HG02678 (cell line): Measurements from ENCODE around the gene GREB1.

ENCODE experiments used
- ATAC-seq: cut with Tn5 transposase; IDR thresholded peaks from one replicate; pipeline ENCODE4 v1.9.1; 2021; ENCODE audit warnings: mild to moderate bottlenecking, moderate library complexity; ENCODE audit not compliant: unreplicated experiment

GREB1 gene, protein sequence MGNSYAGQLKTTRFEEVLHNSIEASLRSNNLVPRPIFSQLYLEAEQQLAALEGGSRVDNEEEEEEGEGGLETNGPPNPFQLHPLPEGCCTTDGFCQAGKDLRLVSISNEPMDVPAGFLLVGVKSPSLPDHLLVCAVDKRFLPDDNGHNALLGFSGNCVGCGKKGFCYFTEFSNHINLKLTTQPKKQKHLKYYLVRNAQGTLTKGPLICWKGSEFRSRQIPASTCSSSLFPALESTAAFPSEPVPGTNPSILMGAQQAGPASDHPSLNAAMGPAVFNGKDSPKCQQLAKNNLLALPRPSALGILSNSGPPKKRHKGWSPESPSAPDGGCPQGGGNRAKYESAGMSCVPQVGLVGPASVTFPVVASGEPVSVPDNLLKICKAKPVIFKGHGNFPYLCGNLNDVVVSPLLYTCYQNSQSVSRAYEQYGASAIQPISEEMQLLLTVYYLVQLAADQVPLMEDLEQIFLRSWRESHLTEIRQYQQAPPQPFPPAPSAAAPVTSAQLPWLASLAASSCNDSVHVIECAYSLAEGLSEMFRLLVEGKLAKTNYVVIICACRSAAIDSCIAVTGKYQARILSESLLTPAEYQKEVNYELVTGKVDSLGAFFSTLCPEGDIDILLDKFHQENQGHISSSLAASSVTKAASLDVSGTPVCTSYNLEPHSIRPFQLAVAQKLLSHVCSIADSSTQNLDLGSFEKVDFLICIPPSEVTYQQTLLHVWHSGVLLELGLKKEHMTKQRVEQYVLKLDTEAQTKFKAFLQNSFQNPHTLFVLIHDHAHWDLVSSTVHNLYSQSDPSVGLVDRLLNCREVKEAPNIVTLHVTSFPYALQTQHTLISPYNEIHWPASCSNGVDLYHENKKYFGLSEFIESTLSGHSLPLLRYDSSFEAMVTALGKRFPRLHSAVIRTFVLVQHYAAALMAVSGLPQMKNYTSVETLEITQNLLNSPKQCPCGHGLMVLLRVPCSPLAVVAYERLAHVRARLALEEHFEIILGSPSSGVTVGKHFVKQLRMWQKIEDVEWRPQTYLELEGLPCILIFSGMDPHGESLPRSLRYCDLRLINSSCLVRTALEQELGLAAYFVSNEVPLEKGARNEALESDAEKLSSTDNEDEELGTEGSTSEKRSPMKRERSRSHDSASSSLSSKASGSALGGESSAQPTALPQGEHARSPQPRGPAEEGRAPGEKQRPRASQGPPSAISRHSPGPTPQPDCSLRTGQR (N-terminal part only)

DNA sequence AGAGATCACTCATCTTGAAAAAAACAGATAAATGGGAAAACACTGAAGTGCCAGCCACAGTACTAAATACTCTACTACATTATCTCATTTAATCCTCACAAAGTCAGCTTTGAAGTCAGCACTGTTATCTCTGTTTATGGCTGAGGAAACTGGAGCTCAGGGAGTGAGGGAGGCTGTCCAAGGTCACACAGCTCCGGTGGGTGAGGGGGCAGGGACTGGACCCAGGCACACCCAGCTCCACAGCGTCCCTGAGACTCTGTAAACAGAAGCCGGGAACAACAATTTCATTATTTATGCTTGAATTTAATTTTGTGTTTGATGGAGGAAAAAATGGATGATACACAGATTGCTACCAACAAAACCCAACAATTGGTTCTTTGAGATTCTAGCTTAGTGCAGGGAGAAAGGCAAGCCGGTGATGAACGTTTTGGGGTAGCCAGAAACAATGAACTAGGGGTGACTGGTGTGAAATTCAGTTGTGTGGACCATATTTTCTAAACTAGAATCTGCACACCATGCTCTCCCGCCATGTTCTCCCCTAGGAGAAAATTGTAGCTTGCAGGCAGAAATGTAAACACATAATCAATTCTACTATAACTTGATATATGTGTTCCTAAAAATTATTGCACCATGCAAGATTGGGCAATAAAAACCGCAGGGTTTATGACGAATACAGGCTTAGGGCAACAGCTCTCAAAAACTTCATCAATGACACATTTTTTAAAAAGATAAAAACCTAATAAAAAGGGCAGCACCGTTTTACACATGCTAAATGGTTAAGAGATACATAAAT is at the start of gene GREB1:
Gene GREB1, plus strand, starts transcription at position 768 of the 793 bp plus-strand sequence. CDS start 22,570 bp downstream, outside the sequence.
- ATAC-seq: no peak

DNA sequence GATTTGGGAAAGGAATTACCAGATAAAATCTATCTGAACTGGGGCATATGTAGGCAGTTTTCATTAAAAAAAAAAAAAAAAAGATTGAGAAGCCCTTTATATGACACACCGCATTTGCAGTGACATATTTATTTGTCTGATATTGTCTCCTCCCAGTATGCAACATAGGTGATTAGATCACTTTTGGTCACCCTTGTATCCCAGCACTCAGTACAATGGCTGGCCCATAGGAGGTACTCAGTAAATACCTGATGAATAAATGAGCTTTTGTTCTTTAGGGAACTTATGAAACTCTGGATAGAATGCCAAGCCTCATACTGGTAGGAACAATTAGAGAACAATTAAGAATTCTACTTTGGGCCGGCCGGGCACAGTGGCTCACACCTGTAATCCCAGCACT is 45.0 kb upstream of the GREB1 start:
- ATAC-seq: no peak

DNA sequence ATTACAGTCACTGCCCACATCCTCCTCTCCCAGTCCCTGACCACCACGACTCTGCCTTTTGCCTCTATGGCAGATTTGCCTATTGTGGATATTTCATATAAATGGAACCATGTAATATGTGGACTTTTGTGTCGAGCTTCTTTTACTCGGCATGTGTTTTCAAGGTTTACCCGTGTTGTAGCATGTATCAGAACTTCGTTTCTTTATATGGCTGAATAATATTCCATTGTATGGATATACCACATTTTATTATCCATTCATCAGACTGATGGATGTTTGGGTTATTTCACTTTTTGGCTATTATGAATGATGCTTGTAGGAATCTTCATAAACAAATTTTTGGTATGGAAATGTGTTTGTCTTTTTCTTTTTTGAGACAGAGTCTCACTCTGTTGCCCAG is 43.7 kb upstream of the GREB1 start:
- no peak for ATAC-seq

DNA sequence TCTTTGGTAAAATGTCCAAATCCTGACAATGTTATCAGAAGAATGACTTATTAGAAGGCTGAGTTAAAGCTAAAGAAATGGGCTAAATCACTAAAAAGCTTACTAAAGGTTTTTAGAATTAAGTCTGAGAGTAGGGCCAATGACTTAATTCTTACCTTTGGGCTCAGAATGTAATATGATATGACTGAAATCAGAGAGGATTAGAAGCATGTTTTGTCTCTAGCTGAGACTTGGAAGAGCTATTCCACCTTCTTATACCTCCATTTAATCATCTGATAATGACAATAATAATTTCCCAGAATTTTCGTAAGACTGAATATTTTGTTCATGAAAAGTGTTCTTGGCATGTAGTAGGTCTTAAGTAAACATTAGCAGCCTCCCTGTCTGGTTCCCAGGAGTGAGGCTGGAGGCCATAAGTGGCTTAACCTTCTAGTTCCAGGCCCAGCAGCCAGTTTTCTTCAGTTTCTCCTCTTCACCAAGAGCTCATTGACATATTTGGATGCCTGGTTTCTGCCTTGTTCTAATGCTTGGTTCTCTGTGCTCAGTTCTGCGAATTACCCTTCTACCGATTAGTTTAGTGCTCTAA is 42.4 kb upstream of the GREB1 start:
- ATAC-seq: no peak

DNA sequence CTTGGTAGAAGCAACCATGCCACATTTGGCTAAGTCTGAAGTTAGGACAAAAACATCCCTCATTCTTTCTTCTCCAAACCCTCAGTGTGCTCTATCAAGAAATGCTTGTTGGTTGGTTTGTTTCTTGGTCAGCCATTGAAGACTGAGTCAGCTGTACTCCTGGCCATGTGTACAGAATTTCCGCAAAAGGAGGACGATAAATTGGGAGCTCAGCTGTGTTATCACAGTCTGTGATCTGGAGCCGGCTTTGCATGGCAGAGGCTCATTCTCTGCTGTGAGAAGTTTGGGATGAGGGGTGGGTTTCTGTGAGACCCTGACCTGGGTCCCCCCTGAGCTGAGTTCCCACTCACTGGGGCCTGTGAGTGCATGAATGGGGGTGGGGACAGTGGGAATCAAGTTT is 41.6 kb upstream of the GREB1 start:
- no peak for ATAC-seq

DNA sequence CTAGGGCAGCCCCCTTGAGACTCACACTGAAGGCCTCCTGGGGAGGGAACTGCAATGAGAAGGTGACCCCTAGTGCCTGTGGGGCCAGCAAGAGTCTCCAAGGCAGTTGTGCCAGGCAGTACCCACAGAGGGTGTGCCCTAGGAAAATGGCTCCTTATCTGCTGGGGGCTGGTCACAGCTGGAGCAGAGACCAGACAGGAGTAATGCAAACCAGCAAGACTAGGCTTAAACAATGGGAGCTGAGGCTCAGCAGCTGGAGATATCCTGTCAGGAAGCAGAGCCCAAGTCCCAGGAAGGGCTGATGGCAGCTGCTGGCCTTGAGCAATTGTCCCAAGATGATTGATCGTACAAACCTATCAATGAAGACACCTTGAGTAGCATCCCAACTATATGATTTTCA is 41.1 kb upstream of the GREB1 start:
- ATAC-seq: no peak

DNA sequence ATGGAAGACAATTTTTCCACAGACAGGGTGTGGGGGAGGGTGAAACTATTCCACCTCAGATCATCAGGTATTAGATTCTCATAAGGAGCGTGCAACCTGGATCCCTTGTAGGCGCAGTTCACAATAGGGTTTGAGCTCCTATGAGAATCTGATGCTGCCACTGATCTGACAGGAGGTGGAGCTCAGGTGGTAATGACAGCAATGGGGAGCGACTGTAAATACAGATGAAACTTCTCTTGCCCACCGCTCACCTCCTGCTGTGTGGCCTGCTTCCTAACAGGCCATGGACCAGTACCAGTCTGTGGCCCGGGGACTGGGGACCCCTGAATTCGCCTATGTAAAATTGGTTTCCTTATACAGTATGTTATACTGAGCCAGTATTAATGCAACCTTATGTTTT is 40.6 kb upstream of the GREB1 start:
- ATAC-seq: no peak

DNA sequence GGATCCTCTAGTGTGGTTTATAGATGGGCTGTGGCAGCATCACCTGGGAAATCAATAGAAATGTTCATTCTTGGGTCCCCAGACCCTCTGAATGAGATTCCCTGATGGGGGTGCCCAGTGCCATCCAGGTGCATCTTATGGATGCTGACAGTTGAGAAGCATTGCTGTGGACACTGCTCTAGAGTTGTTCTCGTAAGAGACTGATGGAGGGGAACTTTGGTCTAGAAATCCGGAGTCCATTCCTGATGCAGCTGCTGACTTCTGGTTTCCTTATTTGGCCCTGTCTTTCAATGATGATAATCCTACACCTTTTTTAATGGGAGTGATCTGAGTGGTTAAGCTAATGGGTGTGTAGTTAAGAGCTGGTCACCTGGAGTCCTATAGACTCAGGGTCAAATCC is 39.5 kb upstream of the GREB1 start:
- no peak for ATAC-seq

DNA sequence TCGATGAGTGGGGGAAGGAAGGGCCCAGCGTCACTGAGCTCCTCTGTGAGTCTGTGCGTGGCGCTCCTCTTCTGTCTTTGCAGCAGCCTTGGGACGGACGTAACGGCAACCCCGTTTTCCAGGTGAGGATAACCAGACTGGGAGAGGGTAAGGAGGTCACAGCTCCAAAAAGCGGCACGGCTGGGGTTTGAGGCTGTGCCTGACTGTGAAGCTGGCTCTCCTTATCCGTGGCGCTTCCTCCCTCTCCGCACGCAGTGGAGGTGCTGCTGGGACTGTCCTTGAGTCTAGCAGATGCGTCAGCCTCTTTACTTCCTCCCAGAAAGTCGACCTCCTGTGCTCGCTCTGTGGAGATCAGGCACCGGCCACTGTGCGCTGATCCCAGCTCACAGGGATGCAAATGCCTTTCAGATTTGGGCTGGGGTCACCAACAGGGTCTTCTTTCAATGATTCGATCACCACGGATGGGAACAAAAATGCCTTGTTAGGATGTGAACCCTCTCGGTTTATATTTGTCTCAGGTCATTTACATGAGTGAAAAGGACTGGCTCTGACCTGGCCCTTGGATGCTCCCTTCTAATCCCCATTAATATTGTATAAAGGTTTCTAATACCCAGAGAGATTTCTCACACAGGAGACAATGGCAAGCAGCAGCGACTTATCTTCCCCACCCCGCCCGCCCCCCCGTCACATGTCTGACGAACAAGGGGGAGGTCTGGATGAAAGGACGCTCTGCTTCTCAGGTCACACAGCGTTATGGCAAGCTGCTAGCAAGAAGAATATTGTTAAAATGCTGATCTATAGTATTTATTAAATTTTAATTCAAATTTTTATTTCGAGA is 37.8 kb upstream of the GREB1 start:
- no peak for ATAC-seq

DNA sequence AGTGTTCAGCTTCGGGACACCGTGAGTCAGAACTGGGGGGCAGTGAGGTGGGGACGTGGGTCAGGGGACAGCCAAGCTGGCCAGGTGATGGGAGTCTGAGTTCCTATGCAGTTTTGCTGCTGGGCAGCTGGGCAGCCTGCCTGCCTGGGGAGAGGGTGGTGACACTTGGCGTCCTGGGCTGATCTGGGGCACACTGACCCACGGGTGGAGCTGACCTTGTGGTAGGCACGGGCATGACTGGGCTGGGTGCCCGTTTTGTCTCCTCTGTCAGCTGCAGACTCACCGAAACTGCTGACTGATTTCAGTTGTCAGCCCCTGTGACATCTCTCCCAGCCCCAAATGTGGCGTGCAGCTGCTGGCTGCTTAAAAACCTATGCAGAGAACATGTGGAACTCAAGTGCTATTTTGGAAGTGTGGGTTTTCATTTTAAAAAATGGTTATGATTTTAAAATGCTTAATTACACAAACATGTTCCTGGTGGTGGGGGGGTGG is 35.3 kb upstream of the GREB1 start:
- ATAC-seq: peak; percentile 88

DNA sequence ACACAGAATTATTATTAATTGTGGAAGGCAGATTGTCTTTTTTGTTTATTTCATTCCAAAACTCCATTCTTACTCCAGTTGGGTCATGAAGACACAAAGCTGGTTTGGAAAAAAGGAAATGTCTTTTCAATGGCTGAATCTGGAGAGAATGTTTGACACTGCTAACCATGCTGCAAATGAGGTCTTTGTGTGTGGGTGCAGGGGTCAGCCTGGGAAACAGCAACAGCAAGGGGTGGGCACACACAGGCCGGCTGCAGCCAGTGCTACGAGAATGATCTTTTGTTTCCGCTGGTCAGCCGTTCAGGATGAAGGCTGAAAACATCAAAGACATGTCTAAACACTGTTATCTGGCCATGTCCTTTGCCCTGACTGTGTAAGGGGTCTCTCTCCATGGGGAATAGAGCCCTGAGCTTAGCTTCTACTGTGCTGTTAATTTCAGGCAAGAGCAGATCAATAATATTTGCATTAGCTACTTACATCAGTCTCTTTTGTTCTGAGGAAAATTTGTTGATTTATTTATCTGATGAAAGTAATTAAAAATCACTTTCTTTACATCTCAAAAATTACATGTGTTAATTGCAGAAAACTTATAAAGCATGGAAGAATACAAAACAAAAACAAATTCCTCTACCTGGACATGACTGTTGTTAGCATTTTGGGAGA is 34.6 kb upstream of the GREB1 start:
- no peak for ATAC-seq

DNA sequence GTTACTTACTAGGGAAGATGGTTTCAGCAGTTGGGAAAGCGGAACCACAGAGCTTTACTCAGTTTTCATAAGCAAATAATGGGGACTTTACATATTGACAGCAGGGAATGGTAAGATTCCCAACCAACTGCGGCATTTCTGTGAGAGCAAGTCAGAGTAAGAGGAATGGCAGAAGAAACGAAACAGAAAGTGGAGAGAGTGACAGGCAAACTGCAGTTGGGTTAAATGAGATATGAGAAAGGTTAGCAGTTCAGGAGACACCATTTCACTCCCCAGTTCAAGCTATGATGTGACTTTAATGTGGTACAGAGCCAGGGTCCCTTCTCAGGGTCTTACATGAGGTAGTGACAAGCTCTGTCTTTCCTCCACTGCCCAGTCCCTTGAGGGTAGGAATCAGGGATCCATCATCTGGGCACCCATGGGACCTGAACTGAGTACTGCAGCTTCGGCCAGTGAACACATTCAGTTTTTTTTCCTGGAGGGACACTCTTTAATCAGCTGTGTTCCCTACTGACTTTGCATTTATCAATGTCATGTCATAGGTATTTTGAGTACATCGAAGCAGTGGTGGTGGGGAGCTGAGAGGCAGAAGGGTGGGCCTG is 33.0 kb upstream of the GREB1 start:
- ATAC-seq: peak; percentile 35

DNA sequence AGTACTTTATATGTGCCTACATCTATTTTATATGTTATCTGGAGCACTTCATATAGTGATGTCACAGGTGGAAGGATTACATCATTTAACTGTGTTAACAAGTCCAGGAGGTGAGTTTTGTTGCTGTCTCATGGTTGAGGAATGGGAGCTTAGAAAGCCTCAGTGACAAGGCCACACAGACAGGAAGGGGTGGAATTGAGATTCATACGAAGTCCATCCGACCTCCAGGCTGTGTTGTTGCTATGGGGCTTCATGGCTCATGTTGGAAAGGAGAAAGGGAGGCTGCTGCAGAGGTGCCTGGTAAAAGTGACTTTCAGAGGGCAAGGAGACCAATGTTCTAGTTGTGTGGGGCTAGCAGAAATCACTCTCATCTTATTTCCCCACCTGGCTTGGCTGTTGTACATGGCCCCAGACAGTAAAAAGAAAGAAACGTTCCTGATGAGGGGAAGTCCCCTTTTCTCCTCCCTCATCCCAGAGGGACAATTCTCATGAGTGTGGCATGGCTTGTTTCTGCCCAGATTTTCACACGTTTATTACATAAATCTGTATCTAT is 31.0 kb upstream of the GREB1 start:
- ATAC-seq: no peak

DNA sequence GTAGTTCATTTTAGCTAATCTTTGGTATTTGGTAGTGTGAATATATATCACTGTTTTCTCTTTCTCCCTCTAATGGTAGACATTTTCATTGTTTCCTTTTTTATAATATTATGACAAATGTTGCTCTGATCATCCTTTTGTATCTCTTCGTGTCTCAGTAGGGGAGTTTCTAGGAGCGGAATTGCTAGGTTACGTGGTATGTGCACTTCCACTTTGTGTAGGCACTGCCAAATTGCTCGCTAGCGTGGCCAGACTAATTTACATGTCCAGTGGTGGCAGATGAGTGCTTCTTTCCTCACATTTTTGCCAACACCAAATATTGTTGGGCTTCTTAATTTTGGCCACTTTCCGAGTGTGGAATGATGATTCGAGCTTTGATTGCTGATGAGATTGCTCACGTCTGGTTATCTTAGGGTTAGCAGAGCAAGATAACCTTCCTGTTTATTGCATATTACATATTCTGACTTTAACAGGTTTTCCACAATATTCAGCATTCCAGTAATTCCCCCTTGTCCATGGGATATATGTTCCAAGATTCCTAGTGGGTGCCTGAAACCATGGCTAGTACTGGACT is 30.4 kb upstream of the GREB1 start:
- ATAC-seq: no peak

DNA sequence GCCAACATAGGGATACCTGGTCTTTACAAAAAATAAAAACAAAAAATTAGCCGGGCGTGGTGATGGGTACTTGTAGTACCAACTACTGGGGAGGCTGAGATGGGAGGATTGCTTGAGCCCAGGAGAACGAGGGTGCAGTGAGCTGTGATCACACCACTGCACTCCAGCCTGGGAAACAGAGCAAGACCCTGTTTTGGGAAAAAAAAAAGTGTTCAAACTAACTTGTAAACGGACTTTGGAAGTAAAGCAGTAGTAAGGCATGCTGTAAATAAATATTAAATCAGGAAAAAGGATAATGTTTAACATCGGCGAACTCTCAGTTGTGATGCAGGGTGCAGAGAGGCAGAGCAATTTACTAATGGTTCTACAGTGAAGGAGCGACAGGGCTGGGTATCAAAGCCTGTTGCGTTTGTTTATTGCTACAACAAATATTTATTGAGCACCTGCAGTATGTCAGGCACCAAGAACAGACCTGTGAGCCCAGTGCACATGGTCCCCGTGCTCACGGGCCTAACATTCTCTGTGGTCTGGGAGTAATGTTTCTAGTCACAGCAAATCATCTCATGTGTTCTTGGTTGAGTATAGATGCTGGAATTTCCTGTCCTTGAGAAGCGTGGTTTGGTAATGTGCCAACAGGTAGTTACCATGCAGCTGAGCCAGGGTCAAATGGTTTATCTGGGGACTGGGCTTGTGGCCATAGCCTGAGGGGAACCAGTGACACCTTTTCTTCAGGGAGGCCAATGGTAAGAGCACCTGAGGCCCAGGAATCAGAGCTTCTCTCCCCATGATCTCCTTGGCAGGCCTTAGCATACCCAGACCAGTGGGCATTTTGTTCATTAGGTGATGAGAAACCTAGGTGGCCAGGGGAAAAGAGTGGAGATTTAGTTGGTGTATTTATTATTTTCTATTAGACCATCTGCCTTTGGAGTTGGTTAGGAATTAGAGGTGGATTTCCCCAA is 27.9 kb upstream of the GREB1 start:
- no peak for ATAC-seq

DNA sequence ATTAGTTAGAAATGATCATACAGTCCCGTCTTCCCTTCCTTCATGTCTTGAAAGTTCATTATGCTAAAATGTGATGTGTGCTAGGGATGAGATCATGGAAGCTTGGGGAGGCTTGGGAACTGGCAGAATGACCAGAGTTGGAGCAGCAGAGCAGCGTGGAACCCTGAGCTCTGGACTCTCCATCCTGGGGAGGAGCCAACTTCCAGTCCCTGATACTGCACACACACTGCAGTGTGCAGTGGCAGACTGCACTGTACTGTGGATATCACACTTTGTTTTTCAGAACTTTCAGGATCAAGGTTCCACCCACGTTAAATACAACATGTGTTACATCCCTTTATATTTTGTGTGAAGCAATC is 27.3 kb upstream of the GREB1 start:
- ATAC-seq: no peak
